ENCODE measurements around the gene REST.

DNA sequence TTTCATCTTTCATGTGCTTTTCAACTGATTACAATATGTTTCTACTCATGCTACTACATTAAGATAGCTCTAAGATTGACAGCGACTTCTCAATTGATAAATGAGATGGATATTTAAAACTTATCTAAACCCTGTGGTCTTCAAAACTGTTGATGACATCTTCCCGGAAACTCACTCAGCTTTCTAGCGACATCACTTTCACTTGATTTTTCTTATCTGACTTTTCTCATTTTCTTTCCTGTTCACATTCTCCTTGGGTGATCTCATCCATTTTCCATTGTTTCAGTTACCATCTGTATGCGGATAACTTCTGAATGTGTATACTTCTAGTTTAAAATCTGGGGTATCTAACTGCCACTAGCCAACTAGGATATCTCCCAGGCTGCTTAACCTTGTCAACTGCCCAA is 74.1 kb downstream of the REST start:
- TF ChIP-seq POLR2AphosphoS5 (IDR thresholded peaks at IDR 0.05; ENCODE audit: low read depth, low read length) = no peak
- TF ChIP-seq, protein P1, sequence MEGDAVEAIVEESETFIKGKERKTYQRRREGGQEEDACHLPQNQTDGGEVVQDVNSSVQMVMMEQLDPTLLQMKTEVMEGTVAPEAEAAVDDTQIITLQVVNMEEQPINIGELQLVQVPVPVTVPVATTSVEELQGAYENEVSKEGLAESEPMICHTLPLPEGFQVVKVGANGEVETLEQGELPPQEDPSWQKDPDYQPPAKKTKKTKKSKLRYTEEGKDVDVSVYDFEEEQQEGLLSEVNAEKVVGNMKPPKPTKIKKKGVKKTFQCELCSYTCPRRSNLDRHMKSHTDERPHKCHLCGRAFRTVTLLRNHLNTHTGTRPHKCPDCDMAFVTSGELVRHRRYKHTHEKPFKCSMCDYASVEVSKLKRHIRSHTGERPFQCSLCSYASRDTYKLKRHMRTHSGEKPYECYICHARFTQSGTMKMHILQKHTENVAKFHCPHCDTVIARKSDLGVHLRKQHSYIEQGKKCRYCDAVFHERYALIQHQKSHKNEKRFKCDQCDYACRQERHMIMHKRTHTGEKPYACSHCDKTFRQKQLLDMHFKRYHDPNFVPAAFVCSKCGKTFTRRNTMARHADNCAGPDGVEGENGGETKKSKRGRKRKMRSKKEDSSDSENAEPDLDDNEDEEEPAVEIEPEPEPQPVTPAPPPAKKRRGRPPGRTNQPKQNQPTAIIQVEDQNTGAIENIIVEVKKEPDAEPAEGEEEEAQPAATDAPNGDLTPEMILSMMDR (IDR thresholded peaks at IDR 0.05) = no peak
- no peak for TF ChIP-seq TCF7L2 (IDR thresholded peaks at IDR 0.05; ENCODE audit: low read depth, low read length)
- TF ChIP-seq SIN3A (IDR thresholded peaks at IDR 0.05; ENCODE audit: borderline replicate concordance, insufficient read depth, low read depth, low read length) = no peak

Data from Panc1 (cell line).